Raji (cell line): ENCODE data around the gene IGSF9B.

ENCODE experiments used
- POLR2A ChIP-seq: IDR thresholded peaks from 2 replicates; pipeline ENCODE4 v1.6.1; 2011; ENCODE audit warnings: low read depth, low read length, control low read depth; ENCODE audit not compliant: insufficient read depth

The IGSF9B gene

DNA sequence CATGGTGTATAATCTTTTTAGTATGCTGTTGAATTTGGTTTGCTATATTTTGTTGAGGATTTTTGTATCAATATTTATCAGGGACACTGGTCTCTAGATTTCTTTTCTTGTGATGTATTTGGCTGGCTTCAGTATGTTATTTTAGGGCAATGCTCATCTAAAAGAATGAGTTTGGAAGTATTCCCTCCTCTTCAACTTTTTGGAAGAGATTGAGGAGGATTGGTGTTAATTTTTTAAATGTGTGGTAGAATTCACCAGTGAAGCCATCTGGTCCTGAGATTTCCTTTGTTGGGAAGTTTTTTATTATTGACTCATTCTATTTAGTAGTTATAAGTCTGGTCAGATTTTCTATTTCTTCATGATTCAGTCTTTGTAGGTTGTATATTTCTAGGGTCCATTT is 89.3 kb downstream of the IGSF9B start:
- TF ChIP-seq POLR2A: no peak

DNA sequence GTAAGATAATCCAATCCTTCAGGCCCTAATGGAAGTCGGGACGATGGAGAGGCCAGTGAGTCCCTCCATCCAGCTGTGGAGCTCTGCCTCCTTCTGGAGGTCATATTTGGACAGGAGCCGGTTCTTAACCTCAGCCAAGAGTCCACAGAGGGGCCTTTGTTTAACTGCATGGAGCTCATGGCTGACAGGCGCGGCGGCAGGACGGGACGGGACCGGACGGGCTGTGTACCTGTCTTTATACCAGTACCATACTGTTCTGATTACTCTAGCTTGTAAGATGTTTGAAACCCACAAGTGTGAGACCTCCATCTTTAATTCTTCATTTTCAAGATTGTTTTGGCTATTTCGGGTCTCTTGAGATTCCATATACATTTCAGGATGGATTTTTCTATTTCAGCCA is 91.3 kb downstream of the IGSF9B start:
- TF ChIP-seq POLR2A: no peak

DNA sequence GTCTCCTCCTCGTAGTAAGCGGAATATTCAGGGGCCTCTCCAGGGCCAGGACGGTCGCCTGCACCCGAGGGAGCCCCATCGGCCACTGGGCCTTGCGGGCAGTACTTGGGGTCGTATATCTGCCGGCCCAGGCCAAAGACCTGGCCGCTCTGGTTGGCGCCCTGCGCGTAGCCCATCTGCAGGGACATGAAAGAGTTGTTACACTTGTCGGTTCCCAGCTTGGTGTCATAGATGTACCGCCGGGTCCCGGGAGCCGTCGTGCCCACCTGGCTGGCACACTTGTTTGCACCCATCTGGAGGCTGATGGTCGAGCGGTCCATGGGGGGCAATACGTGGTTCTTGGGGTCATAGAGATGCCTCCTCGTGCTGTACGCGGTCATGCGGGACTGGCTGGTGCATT is 92.0 kb downstream of the IGSF9B start:
- TF ChIP-seq POLR2A: no peak

DNA sequence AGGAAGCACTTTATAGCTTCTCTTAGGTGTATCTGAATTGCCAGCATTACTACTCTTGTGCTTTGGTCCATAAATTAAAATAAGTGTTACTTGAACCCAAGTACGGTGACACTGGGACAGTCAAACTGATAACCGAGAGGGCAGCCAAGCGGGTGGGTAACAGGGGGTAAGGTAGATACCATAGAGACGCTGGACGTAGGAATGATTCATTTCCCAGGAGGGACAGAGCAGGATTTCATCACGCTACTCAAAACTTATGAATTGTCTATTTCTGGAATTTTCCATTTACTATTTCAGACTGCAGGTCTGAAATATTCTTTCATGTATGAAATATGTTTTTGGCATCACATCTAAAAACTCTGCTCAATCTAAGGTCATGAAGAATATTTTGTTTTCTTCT is 96.6 kb downstream of the IGSF9B start:
- TF ChIP-seq POLR2A: no peak
